Measurements from ENCODE around the gene DIAPH2. TPM values are rescaled to one million over a fixed set of nuclear protein-coding genes. Genes with fewer than 3 reads are reported as not detected.

DIAPH2 gene
- total and polyA plus RNA-seq, 12 donors = 1.8 to 13.6 (median 10.1) TPM

- no peak overlapping the region for H3K4me3 ChIP-seq
- H3K4me1 ChIP-seq = no peaks in the 10 kb centered on the region
- TF ChIP-seq CTCF (IDR thresholded peaks at IDR 0.05) = no peak
- no peaks in the 10 kb centered on the region for H3K9me3 ChIP-seq
- H3K27ac ChIP-seq = no peak overlapping the region
- DNase-seq (no peak), ATAC-seq (no peak)
- no peaks in the 10 kb centered on the region for H3K27me3 ChIP-seq
- 98 to 99% methylated on average over 5 of the region's 5 CpGs for WGBS, 2 donors
- intact Hi-C loops (cut with DNase I) = no loop called here
- peaks cover 0 to 18% (median 0%) of the 10 kb centered on the region in 9 donors for H3K36me3 ChIP-seq
These were observed 744.5 kb downstream of the DIAPH2 start for GRCh38 chrX:97429101-97429500.

- DNase-seq (no peak), ATAC-seq (no peak)
- intact Hi-C loops (cut with DNase I) = no loop called here
- H3K27me3 ChIP-seq = no peaks in the 10 kb centered on the region
- H3K27ac ChIP-seq = no peak overlapping the region
- no peak overlapping the region for H3K4me3 ChIP-seq
- 16 to 34% methylated on average over 1 of the region's 1 CpG for WGBS, 2 donors
- no peaks in the 10 kb centered on the region for H3K4me1 ChIP-seq
- no peaks in the 10 kb centered on the region for H3K9me3 ChIP-seq
- peaks cover 0 to 18% (median 0%) of the 10 kb centered on the region in 9 donors for H3K36me3 ChIP-seq
- no peak for TF ChIP-seq CTCF (IDR thresholded peaks at IDR 0.05)
These were observed 746.6 kb downstream of the DIAPH2 start for GRCh38 chrX:97431281-97431680.

GRCh38 chrX:97446298-97446882 is 761.7 kb downstream of the DIAPH2 start:
- no peaks in the 10 kb centered on the region for H3K9me3 ChIP-seq

GRCh38 chrX:97447306-97447705 is 762.7 kb downstream of the DIAPH2 start:
- DNase-seq (no peak), ATAC-seq (no peak)
- Histone ChIP-seq H3K9me3 (no peaks in the 10 kb centered on the region), H3K36me3 (no peaks in the 10 kb centered on the region), H3K27ac (no peak overlapping the region), H3K27me3 (peaks cover 0 to 8% (median 0%) of the 10 kb centered on the region in 7 donors), H3K4me1 (no peaks in the 10 kb centered on the region), H3K4me3 (no peak overlapping the region)
- no peak for TF ChIP-seq CTCF (IDR thresholded peaks at IDR 0.05)
- WGBS, 2 donors = 97 to 99% methylated on average over 5 of the region's 5 CpGs
- intact Hi-C loops (cut with DNase I) = no loop called here

More at GRCh38 chrX:97446298-97446882, 761.7 kb downstream of the DIAPH2 start:
- Histone ChIP-seq H3K4me3 (no peak overlapping the region), H3K36me3 (no peaks in the 10 kb centered on the region), H3K27ac (no peak overlapping the region), H3K27me3 (peaks cover 0 to 7% (median 0%) of the 10 kb centered on the region in 7 donors), H3K4me1 (no peaks in the 10 kb centered on the region)
- ATAC-seq = no peak
- 91 to 93% methylated on average over 1 of the region's 1 CpG for WGBS, 2 donors
- DNase-seq = no peak
- TF ChIP-seq CTCF (IDR thresholded peaks at IDR 0.05) = peak in 3 of 9 donors; percentile 14 to 27 (median 23)
- intact Hi-C loops (cut with DNase I) = no loop called here

Data from heart right ventricle (tissue), 16 donors.